Mucosa of rectum (tissue), 2 donors: ENCODE results near the gene ZFAND2B.

Experiments used
- H3K27ac ChIP-seq, 2 donors: one replicate each; pipeline ENCODE4 v1.7.0; 2013; ENCODE audit warnings: inconsistent platforms in 2 of 2, low read depth in 2 of 2, low read length in 2 of 2
- H3K27me3 ChIP-seq, 2 donors: one replicate each; pipeline ENCODE4 v1.7.0; 2013; ENCODE audit warnings: low read length in 2 of 2; ENCODE audit not compliant: control insufficient read depth in 2 of 2, insufficient read depth in 2 of 2
- H3K36me3 ChIP-seq, 2 donors: one replicate each; pipeline ENCODE4 v1.7.0; 2013; ENCODE audit warnings: low read length in 2 of 2; ENCODE audit not compliant: control insufficient read depth in 2 of 2, insufficient read depth in 2 of 2
- H3K4me1 ChIP-seq, 2 donors: one replicate each; pipeline ENCODE4 v1.7.0; 2013; ENCODE audit warnings: low read length in 2 of 2, mild to moderate bottlenecking in 1 of 2; ENCODE audit not compliant: control insufficient read depth in 2 of 2, insufficient read depth in 2 of 2
- H3K4me3 ChIP-seq, 2 donors: one replicate each; pipeline ENCODE4 v1.7.0; 2013; ENCODE audit warnings: low read length in 2 of 2
- H3K9ac ChIP-seq, 2 donors: one replicate each; pipeline ENCODE4 v1.7.0; 2013; ENCODE audit warnings: low read length in 2 of 2, low read depth in 1 of 2, mild to moderate bottlenecking in 1 of 2
- H3K9me3 ChIP-seq, 2 donors: one replicate each; pipeline ENCODE4 v1.7.0; 2013; ENCODE audit warnings: low read length in 2 of 2; ENCODE audit not compliant: control insufficient read depth in 2 of 2
- donor health status: healthy.
- donor health status: Normal muscosa, but diverticular disease.

Gene ZFAND2B

DNA sequence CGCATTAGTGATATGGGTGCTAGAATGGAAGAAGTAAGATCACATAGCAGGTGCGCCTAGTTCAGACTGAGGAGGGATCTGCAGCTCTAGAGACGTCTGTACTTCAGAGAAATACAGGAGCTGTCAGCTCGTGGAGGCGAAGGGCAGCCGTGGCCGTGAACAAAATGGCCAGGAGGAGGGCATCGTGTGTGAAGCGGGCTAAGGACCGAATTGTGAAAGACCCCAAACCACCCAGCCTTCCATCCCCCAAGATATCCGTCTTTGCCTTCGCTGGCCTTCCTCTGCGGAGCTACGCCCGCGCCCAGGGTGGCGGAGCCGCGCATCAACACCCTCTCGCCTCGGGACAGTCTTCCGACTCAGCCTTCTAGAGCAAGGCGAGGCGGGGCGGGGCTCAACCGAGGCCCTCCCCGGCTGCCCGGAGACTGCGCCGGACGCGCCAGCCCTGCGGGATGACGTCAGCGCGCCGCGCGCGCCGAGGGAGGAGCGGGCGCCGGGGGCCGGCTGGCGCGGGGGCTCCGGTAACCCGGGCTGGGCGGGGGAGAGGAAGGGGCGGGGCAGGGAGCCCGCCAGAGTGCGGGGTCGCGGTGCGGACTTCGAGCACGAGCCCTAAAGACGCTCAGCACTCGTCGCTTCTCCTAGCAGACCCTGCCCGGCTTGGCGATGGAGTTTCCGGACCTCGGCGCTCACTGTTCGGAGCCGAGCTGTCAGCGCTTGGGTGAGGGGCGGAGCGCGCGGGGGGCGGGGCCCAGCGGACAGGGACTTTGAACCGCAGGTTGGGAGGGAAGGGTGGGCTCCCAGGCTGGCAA lies at the start of gene ZFAND2B:
TSS of gene ZFAND2B (plus strand) at position 455 of the 806 bp plus-strand sequence. CDS start at position 661, 206 bp downstream.
- peak within 1 kb of the TSS; percentile 94 to 98 for H3K27ac ChIP-seq
- H3K36me3 ChIP-seq: peaks cover 18 to 28% of the 10 kb centered on the region in 2 donors
- no peaks in the 10 kb centered on the region for H3K9me3 ChIP-seq
- H3K4me3 ChIP-seq: peak within 1 kb of the TSS; percentile 71 to 93
- peaks cover 16 to 19% of the 10 kb centered on the region in 2 donors for H3K4me1 ChIP-seq
- no peaks in the 10 kb centered on the region for H3K27me3 ChIP-seq
- H3K9ac ChIP-seq: peak within 1 kb of the TSS; percentile 92 to 98

DNA sequence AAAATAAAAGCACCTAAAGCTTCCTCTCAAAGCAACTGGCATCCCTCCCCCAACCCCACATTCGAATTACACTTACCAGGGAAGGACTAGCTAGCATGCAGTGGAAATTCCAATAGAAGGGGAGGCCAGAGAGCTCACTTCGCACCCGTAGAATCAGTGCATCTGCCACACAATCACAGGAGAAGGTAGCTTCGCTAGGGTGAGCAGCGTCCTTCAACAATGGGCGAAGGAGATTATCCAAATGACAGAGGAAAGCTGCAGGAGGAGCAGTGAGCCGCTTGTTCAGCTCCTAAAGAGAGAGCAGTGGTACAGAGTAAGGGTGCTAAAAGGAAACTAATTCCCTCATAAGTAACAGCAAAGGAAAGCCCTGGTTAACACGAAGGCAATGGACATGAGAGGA lies 49.2 kb upstream of the ZFAND2B start:
- Histone ChIP-seq H3K4me1 (peaks cover 8 to 10% of the 10 kb centered on the region in 2 donors), H3K9me3 (no peaks in the 10 kb centered on the region), H3K9ac (no peak overlapping the region), H3K27ac (no peak overlapping the region), H3K4me3 (no peak overlapping the region), H3K27me3 (no peaks in the 10 kb centered on the region), H3K36me3 (peaks cover 9 to 20% of the 10 kb centered on the region in 2 donors)

DNA sequence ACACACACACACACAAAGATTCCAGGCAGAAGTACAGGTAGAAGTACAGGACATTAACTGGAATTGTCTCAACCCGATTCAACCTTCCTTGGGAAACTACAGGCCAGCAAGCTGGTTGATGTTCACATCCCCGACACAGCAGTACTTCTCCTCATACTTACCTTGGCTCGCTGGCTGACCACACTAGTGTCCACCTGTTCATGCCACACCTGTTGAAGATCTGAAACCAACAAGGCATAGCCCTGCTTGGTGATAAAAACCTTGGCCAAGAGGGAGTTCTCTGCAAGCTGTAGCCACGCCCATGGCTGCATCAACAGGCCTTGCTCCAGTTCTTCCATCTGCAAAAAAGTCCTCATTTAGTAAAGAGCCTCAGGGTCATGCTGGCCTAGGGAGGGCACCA lies 48.6 kb upstream of the ZFAND2B start:
- Histone ChIP-seq H3K9me3 (no peaks in the 10 kb centered on the region), H3K27ac (no peak overlapping the region), H3K9ac (no peak overlapping the region), H3K4me3 (no peak overlapping the region), H3K27me3 (no peaks in the 10 kb centered on the region), H3K4me1 (peaks cover 8 to 10% of the 10 kb centered on the region in 2 donors), H3K36me3 (peaks cover 9 to 20% of the 10 kb centered on the region in 2 donors)

- Histone ChIP-seq H3K4me3 (no peak overlapping the region), H3K4me1 (peaks cover 8 to 10% of the 10 kb centered on the region in 2 donors), H3K9ac (no peak overlapping the region), H3K36me3 (peaks cover 9 to 20% of the 10 kb centered on the region in 2 donors), H3K9me3 (no peaks in the 10 kb centered on the region), H3K27ac (no peak overlapping the region), H3K27me3 (no peaks in the 10 kb centered on the region)
Observed at GRCh38 chr2:219158586-219158985, 48.0 kb upstream of the ZFAND2B start.

- Histone ChIP-seq H3K9ac (peak overlapping the region; percentile 41 to 50), H3K27me3 (no peaks in the 10 kb centered on the region), H3K27ac (peak overlapping the region; percentile 92 to 94), H3K4me1 (peaks cover 8 to 10% of the 10 kb centered on the region in 2 donors), H3K36me3 (peaks cover 9 to 12% of the 10 kb centered on the region in 2 donors), H3K9me3 (no peaks in the 10 kb centered on the region), H3K4me3 (peak overlapping the region; percentile 83 to 86)
Observed at GRCh38 chr2:219159771-219160185, 46.8 kb upstream of the ZFAND2B start.

DNA sequence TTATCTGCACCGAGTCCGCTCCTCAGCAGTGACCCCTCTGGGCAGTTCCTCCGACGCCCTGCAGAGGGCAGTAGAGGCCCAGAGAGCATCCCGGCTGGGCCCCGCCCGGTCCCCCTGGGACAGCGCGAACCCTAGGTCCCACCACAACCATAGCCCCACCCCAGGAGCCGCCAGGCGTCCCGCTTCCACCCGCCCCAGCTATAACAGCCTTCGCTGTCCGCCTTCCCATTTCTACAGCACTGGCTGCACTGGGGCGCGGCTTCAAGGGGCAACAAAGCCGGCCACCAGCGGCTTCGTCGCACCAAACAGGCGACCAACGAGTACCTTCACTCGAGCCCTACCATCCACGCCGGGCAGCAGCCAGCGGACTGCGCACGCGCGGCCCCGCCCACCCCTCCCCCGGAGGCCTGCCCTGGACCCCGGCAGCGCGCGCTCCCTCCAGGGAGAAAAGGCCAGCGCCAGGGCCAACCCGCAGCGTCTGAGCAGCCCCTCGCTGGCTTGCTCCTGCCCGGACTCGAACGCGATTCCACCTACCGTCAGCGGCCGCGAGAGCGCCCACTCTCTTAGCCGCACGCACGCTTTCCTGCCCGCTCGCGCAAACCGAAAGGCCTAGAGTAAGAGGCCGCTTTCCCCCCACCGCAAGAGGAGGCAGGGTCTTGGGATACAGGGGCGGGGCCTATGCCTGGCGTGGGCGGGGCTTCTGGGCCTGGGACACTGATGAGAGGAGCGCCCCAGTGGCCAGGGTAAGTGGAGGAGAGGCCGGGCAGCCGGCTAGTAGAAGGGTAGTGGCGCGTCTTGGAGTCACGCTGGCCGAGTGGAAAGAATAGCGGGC lies 46.2 kb upstream of the ZFAND2B start, which contains the start of gene NHEJ1:
TSS of gene NHEJ1 (minus strand) at position 630 of the 832 bp plus-strand sequence. CDS start 2,453 bp downstream, outside the sequence.
- Histone ChIP-seq H3K36me3 (peaks cover 9 to 12% of the 10 kb centered on the region in 2 donors), H3K27ac (peak within 1 kb of the TSS; percentile 92 to 94), H3K27me3 (no peaks in the 10 kb centered on the region), H3K9me3 (no peaks in the 10 kb centered on the region), H3K9ac (peak within 1 kb of the TSS; percentile 79 to 89), H3K4me3 (peak within 1 kb of the TSS; percentile 83 to 86), H3K4me1 (peaks cover 8 to 10% of the 10 kb centered on the region in 2 donors)

DNA sequence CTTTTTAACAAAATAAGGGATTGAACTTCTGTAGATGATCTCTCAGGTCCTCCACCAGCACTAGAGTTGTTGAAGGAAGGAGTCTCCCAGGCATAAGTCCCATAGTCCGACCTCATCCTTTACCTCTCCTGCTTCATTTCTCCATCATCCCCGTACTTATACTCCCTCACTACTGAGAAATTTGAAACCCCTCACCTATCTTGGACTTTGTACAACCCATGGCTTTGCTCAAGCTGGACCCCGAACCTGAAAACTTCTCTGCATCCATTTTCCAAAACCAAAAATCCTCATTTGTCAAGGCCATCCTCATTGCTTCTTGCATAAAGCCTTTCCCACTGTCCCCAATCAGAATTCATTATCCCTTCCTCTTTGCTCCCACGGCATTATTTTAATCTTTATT lies 45.5 kb upstream of the ZFAND2B start:
- H3K27me3 ChIP-seq: no peaks in the 10 kb centered on the region
- peak overlapping the region in 1 of 2 donors; percentile 89 for H3K9ac ChIP-seq
- peaks cover 8 to 10% of the 10 kb centered on the region in 2 donors for H3K4me1 ChIP-seq
- H3K4me3 ChIP-seq: peak overlapping the region; percentile 83 to 86
- H3K27ac ChIP-seq: peak overlapping the region; percentile 92 to 94
- peaks cover 9 to 12% of the 10 kb centered on the region in 2 donors for H3K36me3 ChIP-seq
- no peaks in the 10 kb centered on the region for H3K9me3 ChIP-seq

- Histone ChIP-seq H3K9ac (no peak overlapping the region), H3K9me3 (no peaks in the 10 kb centered on the region), H3K4me1 (peaks cover 8 to 10% of the 10 kb centered on the region in 2 donors), H3K27me3 (no peaks in the 10 kb centered on the region), H3K36me3 (peaks cover 0 to 1% of the 10 kb centered on the region in 2 donors), H3K4me3 (no peak overlapping the region), H3K27ac (no peak overlapping the region)
Observed at GRCh38 chr2:219163156-219163555, 43.4 kb upstream of the ZFAND2B start.

DNA sequence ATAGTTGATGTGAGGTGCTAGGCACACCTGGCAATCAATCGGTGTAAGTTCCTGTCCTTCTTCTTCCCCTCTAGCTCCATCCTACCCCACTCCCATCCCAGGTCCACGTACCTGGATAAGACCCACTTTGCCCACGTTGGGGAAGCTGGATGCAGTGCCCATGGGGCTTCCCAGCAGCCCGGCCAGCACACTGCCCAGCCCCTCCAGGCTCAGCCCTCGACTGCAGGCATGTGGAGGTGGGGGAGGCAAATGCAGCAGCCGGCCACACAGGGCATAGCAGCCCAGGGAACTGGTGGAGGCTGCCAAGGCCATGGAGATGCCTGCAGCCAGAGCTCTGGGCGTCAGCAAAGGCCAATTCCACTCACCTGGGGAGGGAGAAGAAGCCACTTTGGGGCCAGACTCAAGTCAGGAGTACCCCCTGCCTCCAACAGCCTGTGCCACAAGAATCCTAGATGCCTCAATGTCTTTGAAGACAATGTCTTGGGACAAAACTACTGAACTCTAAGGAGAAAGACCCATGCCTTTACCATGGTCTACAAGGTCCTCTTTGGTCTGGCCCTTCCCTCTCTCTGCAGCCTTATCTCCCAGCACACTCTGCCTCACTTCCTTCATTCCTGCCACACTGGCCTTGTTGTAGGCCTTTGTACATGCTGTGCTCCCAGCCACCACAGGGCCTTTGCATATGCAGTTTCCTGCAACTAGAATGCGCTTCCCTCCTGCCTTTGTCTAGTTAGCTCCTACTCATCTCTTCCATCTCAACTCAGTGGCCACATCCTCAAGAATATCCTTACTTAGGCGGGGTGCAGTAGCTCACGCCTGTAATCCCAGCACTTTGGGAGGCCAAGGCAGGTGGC lies 41.3 kb upstream of the ZFAND2B start:
- no peak overlapping the region for H3K9ac ChIP-seq
- H3K9me3 ChIP-seq: no peaks in the 10 kb centered on the region
- H3K4me3 ChIP-seq: no peak overlapping the region
- H3K36me3 ChIP-seq: no peaks in the 10 kb centered on the region
- no peaks in the 10 kb centered on the region for H3K27me3 ChIP-seq
- H3K27ac ChIP-seq: no peak overlapping the region
- peaks cover 5 to 8% of the 10 kb centered on the region in 2 donors for H3K4me1 ChIP-seq
